ENCODE measurements around the gene SNX5. TPM values are rescaled to one million over a fixed set of nuclear protein-coding genes. Genes with fewer than 3 reads are reported as not detected.
A peak's percentile ranks its signal among the peaks of the same experiment; 100 is the strongest.

The SNX5 gene
- total and polyA plus RNA-seq, 9 of the 15 experiments (the other 6 are each of a cell fraction or from before 2014, with no cell fraction given) = 53.5 to 276 (median 160) TPM

GRCh38 chr20:17969884-17970409 is 1.4 kb upstream of the SNX5 start (continued):
- TF ChIP-seq ZBTB40 (IDR thresholded peaks at IDR 0.05) (0 out of 2 replicates have a peak, but pooled peaks have one; percentile 16), ZBTB40 (CRISPR knock-in tag; IDR thresholded peaks at IDR 0.05) (no peak), CHD2 (IDR thresholded peaks at IDR 0.05; ENCODE audit: low read depth, low read length) (no peak)

All from K562 (cell line).